ENCODE measurements around the gene FIP1L1. TPM values are rescaled to one million over a fixed set of nuclear protein-coding genes. Genes with fewer than 3 reads are reported as not detected.

Gene FIP1L1
- total RNA-seq, 1 experiment from 2014 or later: 103 TPM

- TF ChIP-seq, protein P1, sequence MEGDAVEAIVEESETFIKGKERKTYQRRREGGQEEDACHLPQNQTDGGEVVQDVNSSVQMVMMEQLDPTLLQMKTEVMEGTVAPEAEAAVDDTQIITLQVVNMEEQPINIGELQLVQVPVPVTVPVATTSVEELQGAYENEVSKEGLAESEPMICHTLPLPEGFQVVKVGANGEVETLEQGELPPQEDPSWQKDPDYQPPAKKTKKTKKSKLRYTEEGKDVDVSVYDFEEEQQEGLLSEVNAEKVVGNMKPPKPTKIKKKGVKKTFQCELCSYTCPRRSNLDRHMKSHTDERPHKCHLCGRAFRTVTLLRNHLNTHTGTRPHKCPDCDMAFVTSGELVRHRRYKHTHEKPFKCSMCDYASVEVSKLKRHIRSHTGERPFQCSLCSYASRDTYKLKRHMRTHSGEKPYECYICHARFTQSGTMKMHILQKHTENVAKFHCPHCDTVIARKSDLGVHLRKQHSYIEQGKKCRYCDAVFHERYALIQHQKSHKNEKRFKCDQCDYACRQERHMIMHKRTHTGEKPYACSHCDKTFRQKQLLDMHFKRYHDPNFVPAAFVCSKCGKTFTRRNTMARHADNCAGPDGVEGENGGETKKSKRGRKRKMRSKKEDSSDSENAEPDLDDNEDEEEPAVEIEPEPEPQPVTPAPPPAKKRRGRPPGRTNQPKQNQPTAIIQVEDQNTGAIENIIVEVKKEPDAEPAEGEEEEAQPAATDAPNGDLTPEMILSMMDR (IDR thresholded peaks at IDR 0.05; ENCODE audit: unreplicated experiment): no peak
- intact Hi-C loops (cut with micrococcal nuclease): no loop called here
- H3K4me3 Mint-ChIP-seq (ENCODE audit: unreplicated experiment): no peak overlapping the region
- peaks cover 6% of the 10 kb centered on the region for H3K4me1 Mint-ChIP-seq (ENCODE audit: insufficient read depth, unreplicated experiment)
- no peak overlapping the region for H3K27ac Mint-ChIP-seq (ENCODE audit: low read depth, unreplicated experiment)
- no peaks in the 10 kb centered on the region for H3K9me3 Mint-ChIP-seq (ENCODE audit: unreplicated experiment)
- no peak for DNase-seq (ENCODE audit: unreplicated experiment)
- POLR2A ChIA-PET: no interaction called here
- H3K27me3 Mint-ChIP-seq (ENCODE audit: insufficient read depth, unreplicated experiment): no peaks in the 10 kb centered on the region
- BruUV-seq (replicated peaks): no TSS peak
- CTCF ChIA-PET: no interaction called here
- peaks cover 69% of the 10 kb centered on the region for H3K36me3 Mint-ChIP-seq (ENCODE audit: insufficient read depth, unreplicated experiment)
Observed at GRCh38 chr4:53444954-53445353, 67.5 kb downstream of the FIP1L1 start.

DNA sequence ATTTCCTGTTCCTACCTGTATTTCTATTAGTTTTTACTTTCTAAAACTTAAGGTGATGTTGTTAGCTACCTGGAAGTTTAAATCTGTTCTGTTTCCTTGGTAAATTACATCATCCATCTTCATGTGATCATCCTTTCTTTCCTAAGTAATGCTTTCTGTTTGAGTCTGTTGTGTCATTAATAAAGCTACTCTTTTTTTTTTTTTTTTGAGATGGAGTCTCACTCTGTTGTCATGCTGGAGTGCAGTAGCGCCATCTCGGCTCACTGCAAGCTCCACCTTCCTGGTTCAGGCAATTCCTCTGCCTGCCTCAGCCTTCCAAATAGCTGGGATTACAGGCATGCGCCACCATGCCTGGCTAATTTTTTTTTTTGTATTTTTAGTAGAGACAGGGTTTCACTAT, 73.3 kb downstream of the FIP1L1 start:
- ChIA-PET POLR2A (no interaction called here), CTCF (interaction anchor here (0.6 to 0.7 kb wide), 4 partner anchors 33 to 454 kb away, joined by 3 to 4 read pairs (median 3); no protein-coding TSS in a partner anchor)
- peaks cover 55% of the 10 kb centered on the region for H3K36me3 Mint-ChIP-seq (ENCODE audit: insufficient read depth, unreplicated experiment)
- no peaks in the 10 kb centered on the region for H3K9me3 Mint-ChIP-seq (ENCODE audit: unreplicated experiment)
- no peaks in the 10 kb centered on the region for H3K4me1 Mint-ChIP-seq (ENCODE audit: insufficient read depth, unreplicated experiment)
- no peak for DNase-seq (ENCODE audit: unreplicated experiment)
- intact Hi-C loops (cut with micrococcal nuclease): no loop called here
- no TSS peak for BruUV-seq (replicated peaks)
- H3K27ac Mint-ChIP-seq (ENCODE audit: low read depth, unreplicated experiment): no peak overlapping the region
- H3K27me3 Mint-ChIP-seq (ENCODE audit: insufficient read depth, unreplicated experiment): no peaks in the 10 kb centered on the region
- TF ChIP-seq, protein P1 (IDR thresholded peaks at IDR 0.05; ENCODE audit: unreplicated experiment): no peak
- no peak overlapping the region for H3K4me3 Mint-ChIP-seq (ENCODE audit: unreplicated experiment)

GRCh38 chr4:53453385-53453784, 75.9 kb downstream of the FIP1L1 start:
- no peak overlapping the region for H3K4me3 Mint-ChIP-seq (ENCODE audit: unreplicated experiment)
- no peak overlapping the region for H3K27ac Mint-ChIP-seq (ENCODE audit: low read depth, unreplicated experiment)
- no peaks in the 10 kb centered on the region for H3K27me3 Mint-ChIP-seq (ENCODE audit: insufficient read depth, unreplicated experiment)
- no peaks in the 10 kb centered on the region for H3K4me1 Mint-ChIP-seq (ENCODE audit: insufficient read depth, unreplicated experiment)
- ChIA-PET CTCF (no interaction called here), POLR2A (interaction anchor here (0.7 to 1.0 kb wide), 3 partner anchors 9 to 42 kb away, joined by 3 read pairs; no protein-coding TSS in a partner anchor)
- BruUV-seq (replicated peaks): no TSS peak
- no peak for DNase-seq (ENCODE audit: unreplicated experiment)
- intact Hi-C loops (cut with micrococcal nuclease): no loop called here
- H3K9me3 Mint-ChIP-seq (ENCODE audit: unreplicated experiment): no peaks in the 10 kb centered on the region
- peaks cover 50% of the 10 kb centered on the region for H3K36me3 Mint-ChIP-seq (ENCODE audit: insufficient read depth, unreplicated experiment)
- TF ChIP-seq, protein P1 (IDR thresholded peaks at IDR 0.05; ENCODE audit: unreplicated experiment): no peak

DNA sequence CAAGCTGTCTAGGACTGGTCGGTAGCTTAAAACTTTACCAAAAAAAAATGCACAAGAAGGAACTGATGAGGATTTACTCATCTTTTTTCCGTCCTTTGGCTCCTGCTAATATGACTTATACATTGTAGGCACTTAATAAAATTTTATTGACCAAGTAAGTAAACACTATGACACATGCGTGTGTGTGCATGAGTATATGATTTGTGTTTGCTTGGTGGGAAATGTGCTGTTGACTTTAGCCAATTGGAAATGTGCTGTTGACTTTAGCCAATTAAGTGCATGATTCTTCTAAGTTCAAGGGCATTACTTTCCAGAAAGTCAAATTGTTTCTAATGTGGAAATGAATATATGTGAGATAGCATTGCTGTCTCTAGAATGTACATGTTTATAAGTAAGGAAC, 78.3 kb downstream of the FIP1L1 start:
- TF ChIP-seq, protein P1 (IDR thresholded peaks at IDR 0.05; ENCODE audit: unreplicated experiment): no peak

More for the DNA sequence above, 78.3 kb downstream of the FIP1L1 start:
- intact Hi-C loops (cut with micrococcal nuclease): no loop called here
- CTCF ChIA-PET: interaction anchor here (1.4 kb wide), 1 partner anchor 779 kb away, joined by 4 read pairs; no protein-coding TSS in a partner anchor
- Mint-ChIP-seq H3K27ac (ENCODE audit: low read depth, unreplicated experiment) (no peak overlapping the region), H3K9me3 (ENCODE audit: unreplicated experiment) (no peaks in the 10 kb centered on the region), H3K4me1 (ENCODE audit: insufficient read depth, unreplicated experiment) (peaks cover 6% of the 10 kb centered on the region), H3K27me3 (ENCODE audit: insufficient read depth, unreplicated experiment) (no peaks in the 10 kb centered on the region), H3K4me3 (ENCODE audit: unreplicated experiment) (no peak overlapping the region), H3K36me3 (ENCODE audit: insufficient read depth, unreplicated experiment) (peaks cover 71% of the 10 kb centered on the region)
- POLR2A ChIA-PET: interaction anchor here (0.6 kb wide), 1 partner anchor 258 kb away, joined by 3 read pairs; no protein-coding TSS in a partner anchor
- no TSS peak for BruUV-seq (replicated peaks)
- no peak for DNase-seq (ENCODE audit: unreplicated experiment)
